Measurements from ENCODE around the gene TMOD3.

- TF ChIP-seq YY1 (IDR thresholded peaks at IDR 0.05; ENCODE audit: insufficient read depth, insufficient read length) (no peak), ZNF274 (IDR thresholded peaks at IDR 0.05; ENCODE audit: low read depth, low read length) (no peak)
Measured at GRCh38 chr15:51863131-51863530, 33.7 kb downstream of the TMOD3 start.

All from NT2/D1 (cell line).